HepG2 (cell line): ENCODE results near the gene F7. TPM values are rescaled to one million over a fixed set of nuclear protein-coding genes. Genes with fewer than 3 reads are reported as not detected.
A peak's percentile ranks its signal among the peaks of the same experiment; 100 is the strongest.

Source experiments
- ATAC-seq: fragments of 200-7000 bp; cut with Tn5 transposase; 3 replicates; pipeline ENCODE4 v1.9.1; 2020; ENCODE audit warnings: mild to moderate bottlenecking, moderate library complexity
- BruUV-seq: library from RNA; stranded (reverse); fragments of 400-500 nt; replicated peaks from 2 replicates; lab custom pipeline; 2021; lab: Mats Ljungman, UMichigan
- CTCF ChIA-PET: fragments of 300-600 bp; formaldehyde crosslinking; extraction: SDS; loops from one replicate; lab custom pipeline; 2021; ENCODE audit warnings: low total read pairs, inconsistent platforms, low intra/inter-chr PET ratio; lab: Yijun Ruan, JAX
- POLR2A ChIA-PET: fragments of 350-600 bp; sonication (Branson Sonifier 250); formaldehyde crosslinking; loops from one replicate; lab custom pipeline; 2020; ENCODE audit warnings: antibody characterized with exemption, inconsistent platforms; lab: Yijun Ruan, JAX
- DNase-seq: peaks from one replicate; pipeline ENCODE4 v3.0.0-alpha.2; 2015; ENCODE audit warnings: low spot score
- FAIRE-seq: peaks from 3 replicates; lab custom pipeline; 2011; peaks lifted over from hg19 to GRCh38; lab: Jason Lieb, UNC
- H2AFZ ChIP-seq: one replicate; pipeline ENCODE4 v1.6.1; 2011; ENCODE audit warnings: low read length, inconsistent platforms
- H3K27ac ChIP-seq: fragments of 300-600 bp; 3 replicates; pipeline ENCODE4 v1.8.0; 2011; ENCODE audit warnings: mixed run types, mild to moderate bottlenecking, mixed read lengths, low read length, inconsistent platforms; ENCODE audit not compliant: insufficient read depth; ENCODE audit errors: extremely low read length
- H3K27me3 ChIP-seq, 2 experiments: fragments of 200-600 bp in 1 of 2; 2 replicates in 1 of 2; 3 replicates in 1 of 2; pipeline versions ENCODE4 v1.6.0 to v1.8.0; 2011; ENCODE audit warnings: low read length in 2 of 2, mild to moderate bottlenecking in 2 of 2, moderate library complexity in 2 of 2, inconsistent platforms in 1 of 2; ENCODE audit not compliant: insufficient read depth in 2 of 2, control insufficient read depth in 1 of 2
- H3K36me3 ChIP-seq, 2 experiments: fragments of 200-600 bp in 1 of 2; replicated peaks in 1 of 2; 2 replicates in 1 of 2; 3 replicates in 1 of 2; pipeline versions ENCODE4 v1.5.1 to v1.8.0; 2011; ENCODE audit warnings: low read length in 2 of 2, inconsistent platforms in 1 of 2; ENCODE audit not compliant: insufficient read depth in 2 of 2, control insufficient read depth in 1 of 2
- H3K4me1 ChIP-seq: 2 replicates; pipeline ENCODE4 v1.5.1; 2012; ENCODE audit warnings: low read length, inconsistent platforms; ENCODE audit not compliant: insufficient read depth
- H3K4me2 ChIP-seq: 2 replicates; pipeline ENCODE4 v1.6.0; 2011; ENCODE audit warnings: low read depth, low read length, inconsistent platforms
- H3K4me3 ChIP-seq, 3 experiments: fragments of 200-600 bp in 1 of 3; sonication (generic), shearing (Covaris generic) in 1 of 3; replicated peaks in 1 of 3; 2 replicates each; pipeline ENCODE4 v1.5.1; 2011 to 2016; ENCODE audit warnings: low read length in 3 of 3, inconsistent platforms in 2 of 3, low read depth in 2 of 3, mild to moderate bottlenecking in 2 of 3, control low read depth in 1 of 3, mixed read lengths in 1 of 3; ENCODE audit not compliant: insufficient read depth in 1 of 3
- H3K79me2 ChIP-seq: one replicate; pipeline ENCODE4 v1.6.1; 2011; ENCODE audit warnings: low read length, inconsistent platforms; ENCODE audit not compliant: insufficient read depth
- H3K9ac ChIP-seq: 2 replicates; pipeline ENCODE4 v1.6.0; 2011; ENCODE audit warnings: mild to moderate bottlenecking, low read depth, low read length, inconsistent platforms; ENCODE audit not compliant: insufficient read depth
- H3K9me3 ChIP-seq: 2 replicates; pipeline ENCODE4 v1.5.1; 2012; ENCODE audit warnings: mild to moderate bottlenecking, low read length
- H4K20me1 ChIP-seq: 2 replicates; pipeline ENCODE4 v1.6.0; 2011; ENCODE audit warnings: inconsistent platforms, mild to moderate bottlenecking, low read length, moderate library complexity; ENCODE audit not compliant: insufficient read depth
- AGO2 ChIP-seq: fragments of 200-400 bp; formaldehyde crosslinking; optimal IDR thresholded peaks from 2 replicates; pipeline ENCODE3; 2017; ENCODE audit warnings: mild to moderate bottlenecking, low read depth, low read length, moderate library complexity
- EED ChIP-seq: sonication (generic); formaldehyde crosslinking; IDR thresholded peaks from 2 replicates; pipeline ENCODE4 v1.5.0; 2020; ENCODE audit warnings: mild to moderate bottlenecking, missing genetic modification reagents
- HNF1A ChIP-seq, 2 experiments: sonication (generic) in 1 of 2; formaldehyde crosslinking in 1 of 2; IDR thresholded peaks; 2 replicates each; pipeline versions ENCODE4 v1.4.0 to v1.6.1; 2016 to 2020; ENCODE audit warnings: borderline replicate concordance in 1 of 2, low read depth in 1 of 2, mild to moderate bottlenecking in 1 of 2, missing genetic modification reagents in 1 of 2
- SMARCC2 ChIP-seq: fragments of 450-650 bp; IDR thresholded peaks from 2 replicates; pipeline ENCODE4 v1.6.1; 2017; ENCODE audit warnings: antibody characterized with exemption, mild to moderate bottlenecking
- ZBTB7A ChIP-seq: sonication (generic); formaldehyde crosslinking; IDR thresholded peaks from 2 replicates; pipeline ENCODE4 v1.8.0; 2022; ENCODE audit warnings: mild to moderate bottlenecking, missing genetic modification reagents
- ZNF558 ChIP-seq: sonication (generic); formaldehyde crosslinking; IDR thresholded peaks from 2 replicates; pipeline ENCODE4 v1.9.0; 2022; ENCODE audit warnings: mild to moderate bottlenecking, missing genetic modification reagents, borderline replicate concordance
- ZNF878 ChIP-seq: sonication (generic); formaldehyde crosslinking; IDR thresholded peaks from 2 replicates; pipeline ENCODE4 v1.8.1; 2023; ENCODE audit warnings: mild to moderate bottlenecking, missing genetic modification reagents, moderate library complexity
- WGBS: methylation state at CpG from one replicate; pipeline ENCODE4 v1.1.6; 2017; ENCODE audit warnings: low lambda C conversion rate; 5-methylcytosine and 5-hydroxymethylcytosine counted together
- in situ Hi-C: cut with HindIII; loops from 2 replicates; pipeline ENCODE4 v1.10.0; 2017; ENCODE audit warnings: low pct_unique_long_range_greater_than_20kb; ENCODE audit not compliant: extremely low pct_ligation_motif_present
- intact Hi-C: fragments of 100-400 bp; cut with micrococcal nuclease; formaldehyde crosslinking; loops from one replicate; pipeline ENCODE4 v1.10.0; 2022; ENCODE audit not compliant: unreplicated experiment
- polyA plus RNA-seq, 8 experiments: library from polyadenylated mRNA; depleted of rRNA in 3 of 8; stranded (reverse) in 7 of 8; unstranded in 1 of 8; fragments of >200 nt; fragmentation: Illumina TruSeq in 4 of 8; extraction: Trizol in 4 of 8; gene quantifications; 2 replicates each; pipeline versions ENCODE4 v1.2.1 to v1.2.3, GENCODE V29; 2011 to 2016; ENCODE audit warnings: low read depth in 4 of 8, missing spikeins in 1 of 8, mixed read lengths in 1 of 8; ENCODE audit not compliant: insufficient read depth in 1 of 8
- total RNA-seq, 5 experiments: library from RNA; depleted of rRNA; stranded (reverse); fragments of >200 nt; fragmentation: Illumina TruSeq; extraction: Trizol; gene quantifications; 2 replicates each; pipeline ENCODE4 v1.2.3, GENCODE V29; 2016; ENCODE audit warnings: low read depth in 1 of 5
- TF ChIP-seq, protein P1 (sequence below): fragments of 450-650 bp; IDR thresholded peaks from 2 replicates; pipeline ENCODE4 v1.6.1; 2016

Gene F7
- total and polyA plus RNA-seq, 2 of the 13 experiments (the other 11 are each of a cell fraction or from before 2014, with no cell fraction given), result 12.6 to 26.5 TPM

DNA sequence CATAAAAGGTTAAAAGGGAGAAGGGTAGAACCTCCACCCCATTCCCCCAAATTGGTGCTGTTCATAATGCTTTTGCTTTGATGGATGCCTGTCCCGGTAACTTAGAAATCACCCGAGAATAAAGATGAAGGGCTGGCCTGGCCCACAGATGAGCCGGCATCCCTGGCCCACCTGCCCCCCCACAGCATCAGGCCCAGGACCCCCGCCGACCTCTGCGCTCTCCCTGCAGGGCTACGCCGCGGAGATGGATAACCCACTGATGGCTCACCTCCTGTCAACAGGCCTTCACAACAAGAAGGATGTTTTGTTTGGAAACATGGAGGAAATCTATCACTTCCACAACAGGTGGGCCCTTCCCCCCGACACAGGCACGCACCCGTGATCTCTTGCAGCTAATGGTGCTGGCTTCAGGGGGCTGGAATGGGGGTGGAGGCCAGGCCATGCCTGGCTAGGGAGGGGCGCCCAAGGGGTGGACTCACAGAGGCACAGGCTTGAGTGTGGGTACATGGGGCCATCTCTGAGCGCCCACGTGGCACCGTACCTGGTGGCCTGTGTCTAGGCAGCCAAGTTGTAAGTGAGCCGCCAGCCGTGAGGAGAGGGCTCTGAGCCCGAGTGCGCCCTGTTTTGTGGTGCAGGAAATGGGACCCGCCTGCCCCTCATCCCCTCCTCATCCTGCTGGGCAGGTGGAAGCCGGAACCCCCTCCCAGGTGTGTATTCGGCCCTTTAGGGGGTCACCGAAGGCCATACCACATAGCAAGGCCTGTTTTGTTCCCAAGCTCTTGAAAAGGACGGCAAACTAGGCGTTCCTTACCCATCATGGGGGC lies 23.2 kb upstream of the F7 start (continued):
- TF ChIP-seq EED (no peak), ZNF558 (CRISPR knock-in tag) (no peak), SMARCC2 (no peak)

- FAIRE-seq, result no peak
- no peak for ATAC-seq
- Histone ChIP-seq H3K9me3 (no peaks in the 10 kb centered on the region), H3K4me1 (no peaks in the 10 kb centered on the region), H3K36me3 (peaks cover 7 to 25% of the 10 kb centered on the region in 2 experiments; a peak in 4 of 5 replicates), H3K4me3 (no peak overlapping the region), H3K27me3 (no peaks in the 10 kb centered on the region)
- BruUV-seq, result no TSS peak
- no peak for DNase-seq
- CTCF ChIA-PET, result no interaction called here
- TF ChIP-seq ZNF878 (CRISPR knock-in tag) (no peak), ZBTB7A (CRISPR knock-in tag) (no peak), AGO2 (peak; percentile 50), HNF1A (IDR thresholded peaks at IDR 0.05; ENCODE audit: low read depth) (no peak), HNF1A (CRISPR knock-in tag; IDR thresholded peaks at IDR 0.05; ENCODE audit: borderline replicate concordance) (no peak)
- TF ChIP-seq, protein P1, sequence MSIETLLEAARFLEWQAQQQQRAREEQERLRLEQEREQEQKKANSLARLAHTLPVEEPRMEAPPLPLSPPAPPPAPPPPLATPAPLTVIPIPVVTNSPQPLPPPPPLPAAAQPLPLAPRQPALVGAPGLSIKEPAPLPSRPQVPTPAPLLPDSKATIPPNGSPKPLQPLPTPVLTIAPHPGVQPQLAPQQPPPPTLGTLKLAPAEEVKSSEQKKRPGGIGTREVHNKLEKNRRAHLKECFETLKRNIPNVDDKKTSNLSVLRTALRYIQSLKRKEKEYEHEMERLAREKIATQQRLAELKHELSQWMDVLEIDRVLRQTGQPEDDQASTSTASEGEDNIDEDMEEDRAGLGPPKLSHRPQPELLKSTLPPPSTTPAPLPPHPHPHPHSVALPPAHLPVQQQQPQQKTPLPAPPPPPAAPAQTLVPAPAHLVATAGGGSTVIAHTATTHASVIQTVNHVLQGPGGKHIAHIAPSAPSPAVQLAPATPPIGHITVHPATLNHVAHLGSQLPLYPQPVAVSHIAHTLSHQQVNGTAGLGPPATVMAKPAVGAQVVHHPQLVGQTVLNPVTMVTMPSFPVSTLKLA, result 0 out of 2 replicates have a peak, but pooled peaks have one; percentile 28
- TF ChIP-seq, all 625 proteins: peak for 2
- WGBS, result 75% methylated on average over 4 of the region's 10 CpGs
- POLR2A ChIA-PET, result no interaction called here
- Histone ChIP-seq H3K9ac (no peak overlapping the region), H3K79me2 (no peaks in the 10 kb centered on the region), H3K4me2 (no peak overlapping the region), H3K27ac (no peak overlapping the region), H4K20me1 (no peaks in the 10 kb centered on the region), H2AFZ (no peak overlapping the region)
- in situ Hi-C loops, result no loop called here
- intact Hi-C loops, result no loop called here
Observed at GRCh38 chr13:113083022-113083373, 22.6 kb upstream of the F7 start.
